Hepatocyte (in vitro differentiated cells): ENCODE measurements around the gene ZBTB20.

ENCODE experiments used
- CTCF ChIP-seq: fragments of 200-600 bp; sonication (generic); IDR thresholded peaks from 2 replicates; pipeline ENCODE4 v1.5.1; 2016; ENCODE audit warnings: antibody characterized with exemption, mild to moderate bottlenecking; ENCODE audit not compliant: poor library complexity
- EZH2 ChIP-seq: fragments of 200-600 bp; sonication (generic); IDR thresholded peaks from 2 replicates; pipeline ENCODE4 v1.6.1; 2016; ENCODE audit warnings: antibody characterized with exemption, mild to moderate bottlenecking, borderline replicate concordance
- EZH2phosphoT487 ChIP-seq: fragments of 200-600 bp; sonication (generic); IDR thresholded peaks from one replicate; pipeline ENCODE4 v1.6.1; 2018; ENCODE audit warnings: antibody characterized with exemption, mild to moderate bottlenecking, low read depth, moderate library complexity; ENCODE audit not compliant: unreplicated experiment, severe bottlenecking

- TF ChIP-seq CTCF (no peak), EZH2phosphoT487 (no peak), EZH2 (no peak)
Measured at GRCh38 chr3:114299941-114300624, 847.0 kb downstream of the ZBTB20 start.
